Loucy (cell line): ENCODE results near the gene CACNA2D3.

Source experiments
- H2AFZ ChIP-seq: fragments of 200-600 bp; sonication (generic); 2 replicates; pipeline ENCODE4 v1.6.0; 2016; ENCODE audit warnings: antibody characterized with exemption, mild to moderate bottlenecking, low read length, moderate library complexity
- H3F3A ChIP-seq: fragments of 200-600 bp; 2 replicates; pipeline ENCODE4 v1.6.0; 2016; ENCODE audit warnings: antibody characterized with exemption, low read depth, mild to moderate bottlenecking
- H3K27me3 ChIP-seq: fragments of 200-600 bp; sonication (generic); 2 replicates; pipeline ENCODE4 v1.6.1; 2014; ENCODE audit warnings: low read length, mild to moderate bottlenecking; ENCODE audit not compliant: insufficient read depth, poor library complexity, severe bottlenecking
- H3K36me3 ChIP-seq: fragments of 200-600 bp; sonication (generic); 2 replicates; pipeline ENCODE4 v1.6.1; 2016; ENCODE audit warnings: low read length; ENCODE audit not compliant: insufficient read depth
- H3K4me1 ChIP-seq: fragments of 200-600 bp; sonication (generic); 2 replicates; pipeline ENCODE4 v1.5.1; 2014; ENCODE audit warnings: low read length, mild to moderate bottlenecking; ENCODE audit not compliant: insufficient read depth, poor library complexity, severe bottlenecking
- H3K4me2 ChIP-seq: fragments of 200-600 bp; sonication (generic); 2 replicates; pipeline ENCODE4 v1.6.0; 2014; ENCODE audit warnings: antibody characterized with exemption, low read length, low read depth, mild to moderate bottlenecking; ENCODE audit not compliant: poor library complexity, severe bottlenecking
- H3K4me3 ChIP-seq: fragments of 200-600 bp; sonication (generic); 2 replicates; pipeline ENCODE4 v1.5.1; 2014; ENCODE audit warnings: low read length, mild to moderate bottlenecking, mixed read lengths; ENCODE audit not compliant: poor library complexity, severe bottlenecking
- H3K79me2 ChIP-seq: fragments of 200-600 bp; sonication (generic); 2 replicates; pipeline ENCODE4 v1.6.1; 2014; ENCODE audit warnings: low read length; ENCODE audit not compliant: insufficient read depth
- H3K9ac ChIP-seq: fragments of 200-600 bp; sonication (generic); 2 replicates; pipeline ENCODE4 v1.6.0; 2014; ENCODE audit warnings: mild to moderate bottlenecking, low read depth, low read length, moderate library complexity; ENCODE audit not compliant: poor library complexity, severe bottlenecking
- H3K9me2 ChIP-seq: fragments of 200-600 bp; sonication (generic); replicated peaks from 2 replicates; pipeline ENCODE4 v1.6.1; 2016; ENCODE audit warnings: low read depth, low read length, mixed read lengths
- H3K9me3 ChIP-seq: fragments of 200-600 bp; sonication (generic); 2 replicates; pipeline ENCODE4 v1.6.1; 2014; ENCODE audit warnings: mild to moderate bottlenecking, antibody characterized with exemption, low read length, low read depth; ENCODE audit not compliant: insufficient read depth
- H4K20me1 ChIP-seq: fragments of 200-600 bp; sonication (generic); 2 replicates; pipeline ENCODE4 v1.6.0; 2014; ENCODE audit warnings: antibody characterized with exemption, low read length, mild to moderate bottlenecking; ENCODE audit not compliant: insufficient read depth, poor library complexity, severe bottlenecking
- CTCF ChIP-seq: fragments of 200-600 bp; sonication (generic); conservative IDR thresholded peaks from 2 replicates; pipeline ENCODE4 v1.5.1; 2014; ENCODE audit warnings: mild to moderate bottlenecking, antibody characterized with exemption, low read length
- EZH2phosphoT487 ChIP-seq: fragments of 200-600 bp; IDR thresholded peaks from 2 replicates; pipeline ENCODE4 v1.6.1; 2018; ENCODE audit warnings: antibody characterized with exemption, mild to moderate bottlenecking, moderate library complexity, borderline replicate concordance

Gene CACNA2D3

GRCh38 chr3:55119268-55119667, 996.9 kb downstream of the CACNA2D3 start:
- Histone ChIP-seq H2AFZ (no peak overlapping the region), H3K9me2 (no peaks in the 10 kb centered on the region), H3K36me3 (no peaks in the 10 kb centered on the region), H3K4me3 (no peak overlapping the region), H3K79me2 (no peaks in the 10 kb centered on the region), H3K27me3 (no peaks in the 10 kb centered on the region), H3K4me2 (no peak overlapping the region), H3F3A (no peaks in the 10 kb centered on the region), H4K20me1 (no peaks in the 10 kb centered on the region), H3K9me3 (no peaks in the 10 kb centered on the region), H3K4me1 (no peaks in the 10 kb centered on the region), H3K9ac (no peak overlapping the region)
- TF ChIP-seq CTCF (no peak), EZH2phosphoT487 (no peak)

GRCh38 chr3:55122312-55122711, 1000.0 kb downstream of the CACNA2D3 start:
- no peaks in the 10 kb centered on the region for H3K9me2 ChIP-seq
- H3K9me3 ChIP-seq = no peaks in the 10 kb centered on the region
- no peaks in the 10 kb centered on the region for H3F3A ChIP-seq
- no peaks in the 10 kb centered on the region for H3K36me3 ChIP-seq
- no peaks in the 10 kb centered on the region for H3K4me1 ChIP-seq
- TF ChIP-seq CTCF (no peak), EZH2phosphoT487 (no peak)
- no peak overlapping the region for H2AFZ ChIP-seq
- H3K4me3 ChIP-seq = no peak overlapping the region
- H3K4me2 ChIP-seq = no peak overlapping the region
- no peaks in the 10 kb centered on the region for H4K20me1 ChIP-seq
- H3K9ac ChIP-seq = no peak overlapping the region
- H3K79me2 ChIP-seq = no peaks in the 10 kb centered on the region
- no peaks in the 10 kb centered on the region for H3K27me3 ChIP-seq
